Measurements from ENCODE around the gene PCYT2.
"Not testable (repeated sequence)": the region's sequence is repeated elsewhere in the genome, so short reads cannot be mapped to it uniquely, and the experiment has no call there.

The PCYT2 gene

DNA sequence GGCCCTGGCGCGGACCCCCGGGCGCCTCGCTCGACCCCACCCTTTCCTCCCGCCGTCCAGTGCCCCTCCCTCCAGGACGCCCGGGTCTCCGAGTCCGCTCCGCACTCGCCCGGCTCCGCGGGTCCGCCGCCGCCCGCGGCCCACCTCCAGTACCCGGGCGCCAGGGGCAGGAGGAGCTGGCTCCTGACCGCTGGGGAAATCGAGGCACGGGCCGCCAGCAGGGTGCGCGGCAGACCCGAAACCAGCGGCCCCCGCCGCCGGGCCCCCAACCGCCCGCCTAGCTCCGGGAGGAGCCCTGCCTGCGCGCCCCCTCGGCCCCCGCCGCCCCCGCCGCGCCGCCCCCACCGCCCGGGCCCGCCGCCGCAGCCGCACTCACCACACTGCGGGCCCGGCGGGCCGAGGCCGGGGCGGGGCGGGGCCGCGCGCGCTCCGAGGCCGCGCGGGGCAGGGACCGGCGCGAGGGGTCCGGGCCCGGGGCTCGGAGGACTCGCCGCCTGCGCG lies 16.0 kb upstream of the PCYT2 start:
- DNase-seq (ENCODE audit: low spot score), result no peak

DNA sequence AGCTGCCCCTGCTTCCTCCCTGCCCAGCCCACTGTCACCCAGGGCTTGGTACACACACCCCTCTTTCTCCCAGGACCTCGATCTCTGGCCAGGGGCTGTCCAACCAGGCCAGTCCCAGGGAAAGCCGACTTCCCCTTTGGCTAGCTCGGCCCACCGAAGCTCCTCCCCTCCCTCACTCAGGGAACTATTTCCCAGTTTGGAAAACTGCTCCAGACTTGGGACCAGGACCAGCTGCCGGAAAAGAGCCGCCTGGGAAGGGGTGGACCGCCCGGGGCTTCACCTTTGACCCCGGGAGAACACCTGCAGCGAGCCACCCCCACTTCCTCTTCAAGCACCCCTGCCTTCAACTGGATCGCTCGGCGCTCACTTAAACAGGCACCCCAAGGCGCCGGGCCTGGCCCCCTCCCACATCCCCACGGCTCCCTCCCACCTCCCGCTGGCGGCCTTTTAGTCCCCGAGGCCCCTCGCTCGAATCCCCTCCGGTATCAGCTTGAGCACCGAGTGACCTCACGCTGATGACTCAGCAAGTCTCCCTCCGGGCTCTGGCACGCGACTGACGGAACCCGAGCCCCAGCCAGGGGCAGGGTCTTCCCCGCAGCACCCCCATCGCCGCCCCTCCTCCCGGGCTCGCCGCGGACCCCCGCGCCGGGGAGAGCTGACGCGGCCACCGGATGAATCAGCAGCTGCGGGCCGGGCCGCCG lies 15.4 kb upstream of the PCYT2 start:
- DNase-seq (ENCODE audit: low spot score), result peak; percentile 47

DNA sequence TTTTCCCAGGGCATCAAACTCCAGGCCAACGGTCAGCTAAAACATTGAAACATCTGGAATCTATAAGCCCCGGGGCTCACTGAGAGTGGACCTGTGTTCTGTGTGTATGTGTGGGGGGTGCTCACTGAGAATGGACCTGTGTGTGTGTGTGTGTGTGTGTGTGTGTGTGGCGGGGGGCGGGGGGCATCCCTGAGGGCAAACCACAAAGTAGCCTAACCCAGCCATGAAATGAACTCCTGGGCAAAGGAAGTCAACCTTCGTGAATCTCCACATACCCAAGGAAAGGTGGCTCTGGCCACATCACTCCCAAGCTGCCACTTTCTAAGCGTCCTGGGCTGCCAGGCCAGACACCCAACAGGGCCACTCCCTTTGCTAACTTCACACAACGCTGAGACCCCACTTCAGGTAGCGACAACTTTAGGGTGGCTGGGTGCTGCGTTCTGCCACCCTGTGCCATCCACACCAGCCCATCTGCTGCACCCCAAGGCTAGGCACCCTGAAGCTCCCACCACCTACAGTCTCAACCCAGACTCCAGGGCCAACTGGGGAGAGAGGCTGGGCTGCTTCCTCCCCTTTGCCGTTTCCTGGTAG lies 14.8 kb upstream of the PCYT2 start:
- DNase-seq (ENCODE audit: low spot score), result no peak

DNA sequence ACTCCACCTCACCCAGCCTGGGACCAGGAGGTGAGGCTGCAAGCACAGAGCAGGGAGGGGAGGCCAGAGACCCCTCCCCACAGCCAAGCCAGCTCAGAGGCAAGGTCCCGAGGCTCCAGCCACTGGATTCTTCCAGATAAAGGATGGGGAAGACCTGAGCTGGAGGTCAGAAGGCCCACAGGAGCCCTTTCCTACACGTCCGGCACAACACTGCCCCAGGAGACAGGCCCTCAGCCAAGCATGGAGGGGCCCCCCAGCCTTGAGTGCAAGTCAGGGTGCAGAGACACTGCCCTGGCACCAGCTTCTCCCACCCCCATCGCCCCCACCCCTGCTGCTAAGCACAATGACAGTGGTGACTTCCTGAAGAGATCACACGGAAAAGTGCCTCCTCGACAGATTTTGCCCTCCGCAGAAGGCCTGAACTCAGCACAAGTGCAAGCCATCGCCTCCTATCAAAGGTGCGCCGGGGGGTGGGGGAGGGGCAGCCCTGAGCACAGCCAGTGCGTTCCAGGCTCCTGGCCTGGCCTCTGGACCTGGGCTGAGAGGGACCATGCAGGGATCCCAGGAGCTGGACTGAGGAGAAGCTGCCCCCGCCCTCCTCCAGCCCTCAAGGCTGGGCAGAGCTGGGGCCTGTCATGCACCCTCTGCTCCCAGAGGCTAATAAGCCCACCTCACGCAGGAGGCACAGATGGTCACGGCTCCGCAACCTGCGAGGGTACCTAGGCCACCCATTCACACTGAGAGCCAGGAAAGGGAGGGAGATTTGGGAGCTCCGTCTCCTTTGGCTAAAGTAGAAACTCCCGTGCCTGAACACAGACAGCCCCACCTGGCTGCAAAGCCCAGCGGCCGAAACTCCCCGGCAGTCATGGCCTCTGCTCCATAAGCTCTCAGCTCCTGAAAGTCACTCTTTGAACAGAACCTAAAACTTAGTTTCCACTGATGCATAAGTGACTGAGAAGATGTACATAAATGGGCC lies 13.6 kb upstream of the PCYT2 start:
- peak; percentile 29 for DNase-seq (ENCODE audit: low spot score)

DNA sequence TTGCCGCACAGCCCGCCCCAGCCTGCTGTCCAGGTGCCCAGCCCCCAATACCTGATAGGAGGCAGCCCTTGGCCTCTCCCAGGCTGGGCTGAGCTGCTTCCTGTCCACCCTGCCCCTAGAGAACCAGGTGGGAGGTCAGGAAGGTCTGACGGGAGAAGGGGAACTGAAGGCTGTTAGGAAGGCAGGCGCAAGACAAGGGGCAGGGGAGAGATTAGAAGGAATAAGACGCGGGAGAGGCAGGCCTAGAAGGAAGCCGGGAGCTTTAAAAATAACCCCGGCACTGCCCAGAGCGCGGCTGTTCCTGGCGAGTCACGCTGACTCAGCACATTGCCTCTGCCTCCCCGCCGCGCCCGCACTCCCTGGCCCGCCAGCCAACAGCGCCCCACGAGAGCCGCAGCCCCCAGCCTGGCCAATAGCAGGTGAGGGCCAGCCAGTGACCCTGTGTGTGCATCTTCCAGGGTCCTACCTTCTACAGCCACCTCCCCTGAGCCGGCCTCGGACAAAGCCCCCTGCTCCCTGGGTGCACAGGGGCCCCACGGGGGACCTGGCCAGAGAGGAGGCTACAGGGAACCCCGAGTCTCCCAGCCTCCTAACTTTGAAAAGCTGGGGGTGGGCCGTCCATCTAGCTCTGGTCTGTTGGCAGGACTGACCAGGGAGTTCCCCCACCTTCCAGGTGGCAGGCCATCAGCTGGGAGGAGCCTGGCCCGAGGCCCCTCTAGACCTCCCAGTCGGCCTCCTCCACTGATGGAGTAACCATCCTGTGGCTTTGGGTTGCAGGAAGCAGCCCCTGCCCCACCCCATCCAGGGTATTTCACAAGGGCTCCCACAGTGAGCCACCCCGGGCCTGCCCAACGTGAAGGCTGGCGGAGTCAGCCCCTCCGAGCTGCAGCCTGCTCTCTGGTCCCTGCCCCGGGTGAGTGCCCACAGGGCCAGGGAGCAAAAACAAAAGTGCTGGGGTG lies 12.4 kb upstream of the PCYT2 start:
- no peak for DNase-seq (ENCODE audit: low spot score)

DNA sequence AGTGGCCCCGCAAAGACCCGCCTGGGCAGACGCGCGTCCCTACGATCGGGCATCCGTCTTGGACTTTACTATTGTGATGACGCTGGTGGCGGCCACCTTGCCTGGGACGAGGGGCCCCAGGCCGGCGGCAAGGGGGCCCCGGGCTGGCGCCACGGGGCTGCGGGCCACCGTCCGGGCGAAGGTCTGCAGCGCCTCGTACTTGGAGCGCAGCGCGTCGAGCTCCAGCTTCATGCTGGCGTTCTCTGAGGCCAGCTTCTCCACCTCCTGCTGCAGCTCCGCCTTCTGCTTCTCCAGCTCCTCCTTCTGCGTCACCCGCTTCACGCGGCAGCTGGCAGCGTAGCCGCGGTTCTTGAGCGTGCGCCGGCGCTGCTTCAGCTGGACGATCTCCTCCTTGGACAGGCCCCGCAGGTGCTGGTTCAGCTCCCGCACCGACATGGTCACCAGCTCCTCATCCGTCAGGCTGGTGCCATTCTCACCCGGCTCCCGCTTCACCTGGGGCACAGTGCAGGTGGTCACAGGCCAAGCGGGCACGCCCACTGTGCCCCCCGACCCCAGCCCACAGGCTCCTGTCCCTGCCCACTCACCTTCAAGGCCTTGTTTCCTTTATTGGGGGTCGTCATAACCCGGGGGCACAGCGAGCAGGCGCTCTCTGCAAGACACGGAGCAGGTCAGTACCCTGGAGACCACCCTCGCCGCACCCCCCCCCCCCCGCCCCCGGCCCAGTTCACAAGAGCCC lies 11.5 kb upstream of the PCYT2 start:
- no peak for DNase-seq (ENCODE audit: low spot score)

DNA sequence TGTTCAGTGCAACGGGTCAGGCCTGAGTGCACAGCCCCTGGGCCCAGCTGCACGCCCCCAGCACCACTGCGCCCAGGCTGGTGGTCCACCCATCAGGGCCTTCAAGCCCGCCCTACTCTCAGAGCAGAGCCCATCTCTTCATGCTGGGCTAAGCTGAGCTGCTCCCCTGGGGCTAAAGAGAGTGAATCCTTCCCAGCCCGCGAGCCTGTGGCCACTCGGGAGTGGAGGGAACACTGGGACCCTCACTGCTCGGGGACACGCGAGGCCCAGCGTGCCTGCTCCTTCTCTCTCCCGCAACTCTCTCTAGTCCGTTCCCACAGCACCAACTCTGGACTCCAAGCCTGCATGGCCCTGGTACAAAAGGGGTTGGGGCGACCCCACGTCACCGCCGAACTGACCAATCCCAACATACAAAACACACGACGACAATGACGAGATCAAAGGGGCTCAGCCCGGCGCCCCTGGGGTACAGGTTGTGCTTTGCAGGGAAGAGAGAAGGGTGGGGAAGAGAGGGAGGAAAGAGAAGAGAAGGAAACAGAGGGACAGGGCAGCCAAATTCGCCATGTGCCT lies 10.9 kb upstream of the PCYT2 start:
- no peak for DNase-seq (ENCODE audit: low spot score)

DNA sequence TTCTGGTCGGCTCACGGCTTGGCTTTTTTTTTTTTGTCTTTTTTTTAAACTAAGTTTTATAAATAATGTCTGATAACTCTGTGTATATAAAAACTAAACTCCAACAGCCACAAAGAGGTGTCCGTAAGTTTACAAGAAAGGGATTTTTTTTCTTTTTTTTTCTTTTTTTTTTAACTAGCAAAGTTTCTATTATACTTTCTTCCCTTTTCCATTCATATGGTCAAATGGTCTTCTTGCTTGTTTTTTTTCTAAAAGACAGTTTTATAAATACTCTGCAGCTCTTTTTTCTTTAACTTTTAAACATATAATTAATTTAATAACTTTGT lies 10.3 kb upstream of the PCYT2 start:
- DNase-seq (ENCODE audit: low spot score), result no peak

DNA sequence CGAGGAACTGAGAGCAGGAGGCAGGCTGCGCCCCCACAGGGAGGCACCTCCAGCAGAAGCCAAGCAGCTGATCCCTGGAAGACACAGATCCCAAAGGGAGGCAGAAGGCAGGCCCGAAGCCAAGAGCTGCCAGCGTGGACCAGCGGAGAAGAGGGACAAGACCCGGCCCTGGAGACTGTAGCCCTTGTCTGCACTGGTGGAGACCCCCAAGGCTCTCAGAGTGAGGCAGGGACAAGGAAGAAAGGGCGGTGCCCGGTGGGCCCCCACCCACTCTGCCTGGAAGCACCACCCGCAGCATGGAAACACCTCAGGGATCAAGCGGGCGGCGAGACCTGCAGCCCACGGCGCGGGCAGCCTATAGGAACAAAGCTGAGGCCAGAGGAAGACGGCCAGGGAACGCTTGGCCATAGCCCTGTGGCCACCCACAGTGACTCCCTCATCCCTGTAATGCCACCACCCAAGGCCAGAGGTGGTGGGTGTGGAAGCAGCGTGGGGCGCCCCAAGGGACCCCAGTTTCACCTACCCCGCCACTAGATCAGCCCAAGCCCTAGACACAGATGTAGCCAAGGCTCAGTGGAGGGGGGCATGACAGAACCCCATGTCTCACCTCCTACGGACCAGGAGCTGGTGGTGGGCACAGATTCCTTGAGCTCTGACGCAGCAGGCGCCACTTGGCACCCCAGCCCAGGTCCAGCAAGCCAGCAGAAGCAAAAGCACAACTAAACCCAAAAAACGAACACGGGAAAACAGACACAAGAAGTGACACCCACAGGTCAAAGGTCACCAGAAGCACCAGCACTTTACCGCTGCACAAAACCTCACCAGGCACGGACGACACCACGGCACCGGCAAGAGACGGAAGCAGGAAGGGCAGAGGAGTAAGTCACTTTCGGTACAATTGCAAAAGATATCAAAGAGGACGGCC lies 9.7 kb upstream of the PCYT2 start:
- no peak for DNase-seq (ENCODE audit: low spot score)

DNA sequence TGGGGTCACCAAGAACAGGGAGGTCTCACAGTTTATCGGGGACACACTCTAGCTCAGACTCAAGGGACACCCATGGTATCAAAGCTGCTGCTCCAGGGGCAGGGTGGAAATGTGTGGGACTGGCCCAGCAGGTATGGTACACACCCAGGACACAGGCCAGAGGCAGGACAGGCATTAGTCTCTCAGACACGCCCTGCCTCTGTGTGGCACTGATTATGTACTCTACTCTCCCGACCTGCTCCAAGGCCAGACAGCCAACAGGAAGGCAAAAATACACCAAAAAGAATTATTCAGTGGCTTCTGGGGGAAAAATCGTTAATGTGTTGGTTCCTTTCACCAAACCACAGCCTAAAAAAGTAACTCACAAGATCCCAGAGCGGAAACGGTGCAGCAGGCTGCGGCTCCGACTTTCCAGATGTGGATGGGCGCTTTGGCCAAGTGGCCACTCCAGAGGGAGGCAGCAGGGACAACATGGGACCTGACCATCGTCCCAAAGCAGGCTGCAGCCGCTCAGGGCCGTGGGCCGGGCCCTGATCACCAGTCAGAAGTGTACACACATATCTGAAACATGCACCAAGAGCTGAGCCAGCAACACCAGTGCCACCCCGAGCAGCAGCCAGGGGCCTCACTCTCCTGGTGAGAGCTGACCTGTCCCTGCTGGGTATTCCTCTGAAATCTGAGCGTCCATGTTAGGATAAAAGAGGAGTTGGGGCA lies 7.8 kb upstream of the PCYT2 start:
- no peak for DNase-seq (ENCODE audit: low spot score)

DNA sequence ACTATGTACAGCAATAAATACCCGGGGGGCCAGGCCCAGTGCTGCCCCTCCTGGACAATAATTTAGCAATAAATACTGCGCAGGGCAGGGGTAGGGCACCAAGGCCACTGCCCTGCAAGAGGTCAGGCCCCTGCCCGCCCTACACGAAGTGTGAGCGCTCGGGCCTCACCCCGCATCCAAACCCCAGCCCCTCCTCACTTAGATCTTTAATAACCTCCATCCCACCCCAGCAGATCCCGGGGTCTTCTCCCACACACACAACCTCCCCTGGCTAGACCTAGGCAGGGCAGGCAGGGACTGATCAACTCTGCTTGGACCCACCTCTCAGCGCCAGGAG lies 7.1 kb upstream of the PCYT2 start:
- DNase-seq (ENCODE audit: low spot score), result not testable (repeated sequence)

DNA sequence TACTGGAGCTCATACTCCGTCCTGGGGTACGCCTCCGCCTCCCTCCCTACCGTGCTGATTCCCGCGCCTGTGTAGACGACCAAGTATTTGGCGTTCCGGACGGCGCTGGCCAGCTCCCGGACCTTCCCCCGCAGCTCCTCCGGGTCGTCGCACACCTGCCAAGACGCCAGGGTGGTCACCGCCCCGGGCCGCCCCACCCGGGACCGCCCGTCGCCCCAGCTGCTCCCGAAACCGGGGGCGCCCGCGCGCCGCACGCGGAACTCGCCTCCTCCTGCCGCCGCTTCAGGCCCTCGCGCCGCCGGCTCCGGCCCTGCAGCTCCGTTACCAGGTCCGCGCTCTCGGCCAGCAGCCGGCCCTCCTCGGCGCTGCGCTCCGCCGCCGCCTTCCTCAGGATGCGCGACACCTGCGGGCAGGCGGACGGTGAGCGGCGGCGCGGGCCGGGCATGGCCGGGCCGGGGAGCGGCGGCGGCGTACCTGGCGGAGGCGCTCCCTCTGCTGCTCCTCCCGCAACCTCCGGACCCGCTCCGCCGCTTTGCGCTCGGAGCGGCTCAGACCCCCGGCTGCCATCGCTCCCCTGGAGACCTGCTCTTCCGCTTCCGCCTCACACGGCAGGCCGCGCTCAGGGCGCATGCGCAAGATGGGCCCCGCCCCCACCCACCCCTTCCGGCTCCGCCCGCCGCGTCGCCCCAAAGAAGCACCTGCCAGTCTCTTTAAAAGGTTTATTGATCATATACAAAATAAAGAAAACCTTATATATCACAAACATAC lies 6.5 kb upstream of the PCYT2 start, which contains the start of gene SIRT7:
Gene SIRT7, minus strand, starts transcription at position 612 of the 768 bp plus-strand sequence. Its CDS starts 45 bp downstream, at position 567.
- peak; percentile 92 for DNase-seq (ENCODE audit: low spot score)

DNA sequence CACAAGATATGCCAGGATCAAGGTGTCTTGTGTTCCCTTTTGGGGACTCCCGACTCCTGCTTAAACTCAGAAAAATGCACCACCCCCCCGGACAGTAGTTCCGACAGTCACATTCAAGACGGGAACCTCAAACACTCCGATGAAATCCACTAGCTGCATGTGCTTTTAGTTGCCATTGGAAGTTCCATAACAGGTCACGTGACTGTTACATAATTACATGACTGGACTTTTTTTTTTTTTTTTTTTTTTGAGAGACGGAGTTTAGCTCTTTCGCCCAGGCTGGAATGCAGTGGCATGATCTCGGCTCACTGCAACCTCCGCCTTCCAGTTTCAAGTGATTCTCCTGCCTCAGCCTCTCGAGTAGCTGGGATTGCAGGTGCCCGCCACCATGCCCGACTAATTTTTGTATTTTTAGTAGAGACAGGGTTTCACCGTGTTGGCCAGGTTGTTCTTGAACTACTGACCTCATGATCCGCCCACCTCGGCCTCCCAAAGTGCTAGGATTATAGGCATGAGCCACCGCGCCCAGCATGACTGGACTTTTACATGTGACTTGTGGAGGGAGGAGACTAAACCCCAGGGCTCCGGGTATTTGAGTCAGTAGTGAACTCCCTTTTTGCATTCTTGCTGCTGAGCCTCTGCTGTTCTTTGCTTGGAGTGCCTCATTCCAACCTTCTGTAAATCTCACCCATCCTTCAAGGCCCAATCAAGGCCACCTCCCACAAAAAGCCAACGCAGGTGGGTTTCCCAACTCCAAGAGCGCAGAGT lies 5.2 kb upstream of the PCYT2 start:
- DNase-seq (ENCODE audit: low spot score), result no peak

DNA sequence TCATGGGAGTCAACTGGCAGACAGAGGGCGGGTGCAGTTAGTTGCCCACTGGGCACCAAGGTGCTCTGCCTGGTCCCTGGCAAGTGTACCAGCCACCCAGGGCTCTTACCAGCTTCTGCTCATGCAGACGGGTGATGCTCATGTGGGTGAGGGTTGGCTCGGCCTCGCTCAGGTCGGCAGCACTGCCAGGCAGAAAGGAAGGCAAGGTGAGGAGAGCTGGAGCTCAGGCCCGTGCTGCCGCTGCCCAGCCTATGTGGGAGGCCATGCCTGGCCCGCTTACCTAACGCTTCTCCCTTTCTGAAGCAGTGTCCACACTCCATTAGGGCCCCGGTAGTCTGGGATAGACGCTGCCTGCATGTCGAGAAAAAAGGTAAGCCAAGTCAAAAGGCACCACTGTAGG lies 4.1 kb upstream of the PCYT2 start:
- no peak for DNase-seq (ENCODE audit: low spot score)

DNA sequence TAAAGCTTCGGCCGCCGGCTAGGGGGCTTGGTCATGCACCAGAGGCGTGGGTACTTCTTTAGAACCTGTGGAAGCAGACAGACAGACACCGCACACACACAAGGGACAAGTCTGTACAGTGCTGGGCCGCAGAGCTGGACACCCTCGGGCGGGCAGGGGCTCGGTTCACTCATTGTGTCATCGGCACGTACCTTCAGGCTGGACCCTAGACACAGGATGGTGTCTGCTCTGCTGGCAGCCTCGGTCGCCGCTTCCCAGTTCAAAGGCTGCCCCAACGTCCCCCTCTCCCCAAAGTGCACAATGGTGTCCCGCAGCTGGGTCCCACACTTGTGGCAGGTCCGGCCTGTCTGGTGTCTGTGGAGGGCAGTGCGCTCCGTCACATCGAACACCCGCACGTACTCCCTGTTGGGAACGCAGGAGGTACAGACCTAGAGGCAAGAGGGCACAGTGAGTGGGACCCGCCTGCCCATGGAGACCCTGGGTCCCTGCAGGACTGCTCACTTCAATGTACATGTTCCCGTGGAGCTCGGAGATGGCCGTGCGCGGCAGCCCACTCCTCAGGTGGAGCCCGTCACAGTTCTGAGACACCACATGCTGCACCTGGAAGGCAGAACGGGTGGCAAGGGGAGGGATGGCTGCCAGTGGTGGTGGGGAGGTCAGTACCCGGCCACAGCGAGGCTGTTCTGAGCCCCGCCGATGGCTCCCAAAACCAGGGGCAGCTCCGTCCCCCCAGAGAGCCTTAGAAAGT lies 3.1 kb upstream of the PCYT2 start:
- DNase-seq (ENCODE audit: low spot score), result no peak

DNA sequence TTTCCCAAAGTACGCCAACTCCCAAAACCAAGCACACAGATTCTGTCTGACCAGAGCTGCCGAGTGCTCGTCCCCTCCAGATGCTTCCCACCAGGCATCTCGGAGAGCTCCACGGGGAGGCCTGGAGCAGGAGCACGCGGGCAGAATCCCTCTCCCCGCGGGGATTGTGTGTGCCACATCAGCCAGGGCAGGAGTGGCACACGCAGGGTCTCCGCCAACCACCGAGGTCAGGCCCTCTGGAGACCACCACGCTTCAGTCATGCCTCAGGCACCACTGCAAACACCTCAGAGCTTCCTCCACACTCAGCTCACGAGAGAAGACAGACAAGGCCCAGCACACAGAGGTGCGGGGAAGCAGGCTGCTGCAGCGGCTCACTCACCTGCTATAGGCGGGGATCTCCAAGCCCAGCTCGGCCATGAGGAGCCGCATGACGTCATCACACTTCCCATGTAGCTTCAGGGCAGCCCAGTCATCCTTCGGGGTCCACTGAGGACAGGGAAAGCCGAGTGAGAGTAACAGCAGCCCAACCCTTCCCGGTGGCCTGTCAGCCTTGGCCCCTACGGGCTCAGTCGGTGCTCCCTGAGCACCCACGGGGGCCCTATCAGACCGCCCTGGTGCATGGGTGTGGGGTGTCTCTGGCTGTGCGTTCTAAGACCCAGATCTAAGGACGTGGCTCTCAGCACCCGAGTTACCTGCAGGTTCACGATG lies 2.3 kb upstream of the PCYT2 start:
- DNase-seq (ENCODE audit: low spot score), result no peak

All from CD4-positive, alpha-beta T cell treated with Interleukin-6 at 100 ng/mL for 8 hours (primary cell).